Breast epithelium (tissue), 3 donors: Measurements from ENCODE around the gene KCNK5.

Experiments
- CTCF ChIP-seq, 3 donors: fragments of 450-650 bp; IDR thresholded peaks; one replicate each; pipeline ENCODE4 v1.5.1; 2016 to 2017; ENCODE audit warnings: antibody characterized with exemption in 3 of 3, mild to moderate bottlenecking in 3 of 3, moderate library complexity in 3 of 3
- POLR2A ChIP-seq: fragments of 450-650 bp; IDR thresholded peaks from one replicate; pipeline ENCODE4 v1.6.1; 2016; ENCODE audit warnings: antibody characterized with exemption, mild to moderate bottlenecking, moderate library complexity
- POLR2AphosphoS5 ChIP-seq, 3 donors: sonication (generic); formaldehyde crosslinking; IDR thresholded peaks; one replicate each; pipeline ENCODE4 v1.6.1; 2017; ENCODE audit warnings: antibody characterized with exemption in 3 of 3

GRCh38 chr6:39256294-39256940, 27.1 kb upstream of the KCNK5 start:
- TF ChIP-seq CTCF (IDR thresholded peaks at IDR 0.05) (no peak), POLR2A (no peak), POLR2AphosphoS5 (IDR thresholded peaks at IDR 0.05) (no peak)
